GM23248 (cell line): ENCODE data around the gene C12orf43. TPM values are rescaled to one million over a fixed set of nuclear protein-coding genes. Genes with fewer than 3 reads are reported as not detected.

Source experiments
- DNase-seq: peaks from one replicate; pipeline ENCODE4 v3.0.0-alpha.2; 2015
- H2AFZ ChIP-seq: fragments of 200-600 bp; sonication (generic); 2 replicates; pipeline ENCODE4 v1.6.1; 2016; ENCODE audit warnings: antibody characterized with exemption
- H3F3A ChIP-seq: fragments of 200-600 bp; sonication (generic); 2 replicates; pipeline ENCODE4 v1.6.1; 2016; ENCODE audit warnings: mild to moderate bottlenecking, antibody characterized with exemption, mixed run types; ENCODE audit not compliant: insufficient read depth
- H3K27ac ChIP-seq: fragments of 200-600 bp; sonication (generic); 2 replicates; pipeline ENCODE4 v1.5.1; 2016; ENCODE audit warnings: mild to moderate bottlenecking
- H3K27me3 ChIP-seq: fragments of 200-600 bp; sonication (generic); replicated peaks from 2 replicates; pipeline ENCODE4 v1.6.1; 2016; ENCODE audit warnings: mild to moderate bottlenecking; ENCODE audit not compliant: insufficient read depth
- H3K36me3 ChIP-seq: fragments of 200-600 bp; sonication (generic); 2 replicates; pipeline ENCODE4 v1.6.1; 2016; ENCODE audit warnings: low read depth, mild to moderate bottlenecking
- H3K4me1 ChIP-seq: fragments of 200-600 bp; sonication (generic); 2 replicates; pipeline ENCODE4 v1.6.1; 2016; ENCODE audit warnings: mild to moderate bottlenecking; ENCODE audit not compliant: insufficient read depth
- H3K4me2 ChIP-seq: fragments of 200-600 bp; sonication (generic); one replicate; pipeline ENCODE4 v1.6.1; 2016; ENCODE audit warnings: mild to moderate bottlenecking; ENCODE audit not compliant: unreplicated experiment
- H3K4me3 ChIP-seq: fragments of 200-600 bp; sonication (generic); 2 replicates; pipeline ENCODE4 v1.5.1; 2016; ENCODE audit warnings: mild to moderate bottlenecking
- H3K79me2 ChIP-seq: fragments of 200-600 bp; sonication (generic); 2 replicates; pipeline ENCODE4 v1.6.1; 2016; ENCODE audit warnings: mild to moderate bottlenecking; ENCODE audit not compliant: insufficient read depth
- H3K9ac ChIP-seq: fragments of 200-600 bp; sonication (generic); 2 replicates; pipeline ENCODE4 v1.6.1; 2016; ENCODE audit warnings: mild to moderate bottlenecking
- H3K9me2 ChIP-seq: fragments of 200-600 bp; sonication (generic); 2 replicates; pipeline ENCODE4 v1.6.1; 2016; ENCODE audit warnings: mixed run types, mild to moderate bottlenecking, moderate library complexity; ENCODE audit not compliant: insufficient read depth
- H3K9me3 ChIP-seq: fragments of 200-600 bp; sonication (generic); one replicate; pipeline ENCODE4 v1.6.1; 2017; ENCODE audit warnings: low read depth
- H4K20me1 ChIP-seq: fragments of 200-600 bp; sonication (generic); 2 replicates; pipeline ENCODE4 v1.6.0; 2016; ENCODE audit not compliant: insufficient read depth
- EZH2 ChIP-seq: fragments of 200-600 bp; sonication (generic); IDR thresholded peaks from 2 replicates; pipeline ENCODE4 v1.6.1; 2018; ENCODE audit warnings: antibody characterized with exemption, mild to moderate bottlenecking; ENCODE audit not compliant: insufficient read depth, poor library complexity, severe bottlenecking
- EZH2phosphoT487 ChIP-seq: fragments of 200-600 bp; sonication (generic); IDR thresholded peaks from 2 replicates; pipeline ENCODE4 v1.6.1; 2018; ENCODE audit warnings: antibody characterized with exemption, moderate library complexity, mild to moderate bottlenecking, low read depth; ENCODE audit not compliant: insufficient read depth
- WGBS, 2 experiments: methylation state at CpG; one replicate each; pipeline ENCODE4 v1.1.6; 2015 to 2017; ENCODE audit warnings: low lambda C conversion rate in 2 of 2, low coverage in 1 of 2; ENCODE audit errors: missing lambda C conversion rate in 2 of 2; 5-methylcytosine and 5-hydroxymethylcytosine counted together
- in situ Hi-C: fragments of 300-500 bp; cut with MboI; formaldehyde crosslinking; loops from 2 replicates; pipeline ENCODE4 v1.15.0; 2020
- polyA plus RNA-seq: library from polyadenylated mRNA; unstranded; fragments of >200 nt; fragmentation: Nextera tagmentation; extraction: Ambion mirVana; gene quantifications from 2 replicates; pipeline ENCODE4 v1.2.1, GENCODE V29; 2016
- total RNA-seq: library from RNA; depleted of rRNA; stranded (reverse); fragments of >200 nt; shearing (Covaris generic); gene quantifications from 2 replicates; pipeline ENCODE4 v1.2.3, GENCODE V29; 2014

C12orf43 gene
- total and polyA plus RNA-seq, 2 experiments from 2014 or later = 12.4 to 16.6 TPM

GRCh38 chr12:120965534-120966091, 50.7 kb downstream of the C12orf43 start:
- no peak for TF ChIP-seq EZH2phosphoT487
- no peak for TF ChIP-seq EZH2
- no peak for DNase-seq
- in situ Hi-C loops = no loop called here
- Histone ChIP-seq H3K27me3 (peaks cover 11% of the 10 kb centered on the region), H3K9me3 (no peaks in the 10 kb centered on the region), H3F3A (0 out of 2 replicates have a peak, but pooled peaks cover 7% of the 10 kb centered on the region), H3K27ac (no peak overlapping the region), H3K4me1 (no peaks in the 10 kb centered on the region; the same call in 1 of the 2 replicates), H3K4me2 (no peak overlapping the region), H3K4me3 (no peak overlapping the region), H3K9me2 (no peaks in the 10 kb centered on the region), H3K9ac (no peak overlapping the region), H3K36me3 (no peaks in the 10 kb centered on the region), H2AFZ (no peak overlapping the region), H4K20me1 (no peaks in the 10 kb centered on the region), H3K79me2 (no peaks in the 10 kb centered on the region)
- WGBS, 2 experiments = 38 to 41% methylated on average over 13 of the region's 13 CpGs

DNA sequence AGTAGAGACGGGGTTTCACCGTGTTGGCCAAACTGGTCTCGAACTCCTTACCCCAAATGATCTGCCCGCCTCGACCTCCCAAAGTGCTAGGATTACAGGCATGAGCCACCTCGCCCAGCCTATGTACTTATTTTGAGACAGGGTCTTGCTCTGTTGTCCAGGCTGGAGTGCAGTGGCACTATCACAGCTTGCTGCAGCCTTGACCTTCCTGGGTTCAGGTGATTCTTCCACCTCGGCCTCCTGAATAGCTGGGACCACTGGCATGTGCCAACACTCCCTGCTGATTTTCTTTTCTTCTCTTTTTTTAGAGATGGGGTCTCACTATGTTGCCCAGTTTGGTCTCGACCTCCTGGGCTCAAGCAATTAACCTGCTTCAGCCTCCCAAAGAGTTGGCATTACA, 52.0 kb downstream of the C12orf43 start:
- Histone ChIP-seq H3K4me2 (no peak overlapping the region), H3K9ac (no peak overlapping the region), H3K79me2 (no peaks in the 10 kb centered on the region), H3F3A (0 out of 2 replicates have a peak, but pooled peaks cover 7% of the 10 kb centered on the region), H3K4me1 (no peaks in the 10 kb centered on the region; the same call in 1 of the 2 replicates), H3K9me2 (no peaks in the 10 kb centered on the region), H3K27me3 (peaks cover 8% of the 10 kb centered on the region), H3K4me3 (no peak overlapping the region), H3K27ac (no peak overlapping the region), H2AFZ (no peak overlapping the region), H4K20me1 (no peaks in the 10 kb centered on the region), H3K9me3 (no peaks in the 10 kb centered on the region), H3K36me3 (no peaks in the 10 kb centered on the region)
- TF ChIP-seq EZH2 (no peak), EZH2phosphoT487 (no peak)
- in situ Hi-C loops = no loop called here
- no peak for DNase-seq
- 71 to 86% methylated on average over 8 of the region's 8 CpGs for WGBS, 2 experiments

GRCh38 chr12:120962532-120963020, 53.7 kb downstream of the C12orf43 start:
- Histone ChIP-seq H3F3A (0 out of 2 replicates have a peak, but pooled peaks cover 7% of the 10 kb centered on the region), H3K9me2 (no peaks in the 10 kb centered on the region), H3K9ac (no peak overlapping the region), H4K20me1 (no peaks in the 10 kb centered on the region), H3K4me2 (no peak overlapping the region), H3K79me2 (no peaks in the 10 kb centered on the region), H3K27ac (no peak overlapping the region), H3K36me3 (no peaks in the 10 kb centered on the region), H3K4me1 (no peaks in the 10 kb centered on the region; the same call in 1 of the 2 replicates), H3K9me3 (no peaks in the 10 kb centered on the region), H3K4me3 (no peak overlapping the region), H2AFZ (no peak overlapping the region), H3K27me3 (peaks cover 8% of the 10 kb centered on the region)
- WGBS, 2 experiments = 62 to 70% methylated on average over 2 of the region's 2 CpGs
- no peak for TF ChIP-seq EZH2
- TF ChIP-seq EZH2phosphoT487 = no peak
- in situ Hi-C loops = no loop called here
- peak; percentile 45 for DNase-seq

DNA sequence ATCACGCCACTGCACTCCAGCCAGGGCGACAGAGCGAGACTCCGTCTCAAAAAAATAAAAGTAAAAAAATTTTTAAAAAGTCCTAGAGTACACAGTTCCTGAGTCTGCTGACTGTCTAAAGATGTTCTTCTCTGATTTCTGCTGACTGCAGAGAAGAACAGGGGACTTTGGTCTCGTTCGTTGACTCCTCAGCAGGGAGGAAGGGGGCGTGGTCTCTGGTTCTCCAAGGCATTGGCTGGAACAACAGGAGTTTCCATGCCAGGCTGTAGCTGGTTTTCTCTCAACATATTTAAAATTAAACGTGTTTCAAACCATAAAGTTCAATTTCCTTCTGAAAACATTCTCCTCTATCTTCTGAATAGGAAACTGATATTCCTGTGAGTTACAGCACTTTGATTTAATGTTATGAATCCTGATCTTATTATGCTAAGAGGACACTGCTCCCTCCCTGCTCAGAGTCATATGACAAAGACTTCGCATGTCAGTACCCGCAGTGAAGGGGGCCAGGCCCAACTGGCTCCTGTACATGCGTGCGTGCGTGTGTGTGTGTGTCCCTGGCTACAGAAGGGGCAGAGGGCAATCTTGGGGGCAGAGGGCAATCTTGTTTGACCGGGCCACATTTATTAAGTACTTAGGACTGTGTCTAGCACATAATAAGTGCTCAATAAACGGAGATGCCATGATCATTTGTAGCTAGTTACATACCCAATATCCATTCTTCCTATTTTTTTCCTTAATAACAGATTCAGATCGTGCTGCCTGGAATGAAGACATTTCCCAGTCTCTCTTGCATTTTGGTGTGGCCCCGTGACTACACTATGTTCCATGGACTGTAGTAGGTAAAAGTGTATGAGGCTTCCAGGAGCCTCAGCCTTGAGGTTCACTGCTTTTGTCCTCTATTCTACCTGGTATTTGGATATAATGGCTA, 54.4 kb downstream of the C12orf43 start:
- Histone ChIP-seq H3K9me3 (no peaks in the 10 kb centered on the region), H3K27ac (no peak overlapping the region), H3K4me2 (no peak overlapping the region), H3K79me2 (no peaks in the 10 kb centered on the region), H4K20me1 (no peaks in the 10 kb centered on the region), H3K36me3 (no peaks in the 10 kb centered on the region), H3K9ac (no peak overlapping the region), H3F3A (0 out of 2 replicates have a peak, but pooled peaks cover 7% of the 10 kb centered on the region), H3K9me2 (no peaks in the 10 kb centered on the region), H3K4me1 (no peaks in the 10 kb centered on the region; the same call in 1 of the 2 replicates), H2AFZ (no peak overlapping the region), H3K4me3 (no peak overlapping the region), H3K27me3 (peaks cover 8% of the 10 kb centered on the region)
- DNase-seq = no peak
- in situ Hi-C loops = no loop called here
- 56 to 61% methylated on average over 17 of the region's 17 CpGs for WGBS, 2 experiments
- TF ChIP-seq EZH2phosphoT487 (no peak), EZH2 (no peak)
